Hepatocyte (in vitro differentiated cells): Measurements from ENCODE around the gene CACNA2D4. TPM values are rescaled to one million over a fixed set of nuclear protein-coding genes. Genes with fewer than 3 reads are reported as not detected.
A peak's percentile ranks its signal among the peaks of the same experiment; 100 is the strongest.

Experiments
- DNase-seq: peaks from one replicate; pipeline ENCODE4 v3.0.0-alpha.2; 2016; ENCODE audit warnings: low spot score
- H2AFZ ChIP-seq: fragments of 200-600 bp; sonication (generic); 2 replicates; pipeline ENCODE4 v1.6.0; 2016; ENCODE audit warnings: antibody characterized with exemption, mild to moderate bottlenecking
- H3K27ac ChIP-seq: fragments of 200-600 bp; sonication (generic); 2 replicates; pipeline ENCODE4 v1.5.1; 2016; ENCODE audit warnings: mild to moderate bottlenecking
- H3K27me3 ChIP-seq: fragments of 200-600 bp; sonication (generic); 2 replicates; pipeline ENCODE4 v1.6.1; 2016
- H3K36me3 ChIP-seq: fragments of 200-600 bp; sonication (generic); replicated peaks from 2 replicates; pipeline ENCODE4 v1.5.1; 2016; ENCODE audit warnings: low read depth; ENCODE audit not compliant: insufficient read depth
- H3K4me1 ChIP-seq: fragments of 200-600 bp; sonication (generic); 2 replicates; pipeline ENCODE4 v1.5.1; 2016; ENCODE audit warnings: mild to moderate bottlenecking, moderate library complexity; ENCODE audit not compliant: insufficient read depth
- H3K4me2 ChIP-seq: fragments of 200-600 bp; sonication (generic); 2 replicates; pipeline ENCODE4 v1.6.0; 2016
- H3K4me3 ChIP-seq: fragments of 200-600 bp; sonication (generic); 2 replicates; pipeline ENCODE4 v1.5.1; 2016; ENCODE audit warnings: mild to moderate bottlenecking
- H3K79me2 ChIP-seq: fragments of 200-600 bp; sonication (generic); 2 replicates; pipeline ENCODE4 v1.6.0; 2017; ENCODE audit warnings: mild to moderate bottlenecking
- H3K9me2 ChIP-seq: fragments of 200-600 bp; sonication (generic); replicated peaks from 2 replicates; pipeline ENCODE4 v1.6.0; 2017; ENCODE audit warnings: mild to moderate bottlenecking; ENCODE audit not compliant: insufficient read depth
- H3K9me3 ChIP-seq: fragments of 200-600 bp; sonication (generic); 2 replicates; pipeline ENCODE4 v1.5.1; 2016; ENCODE audit warnings: low read depth, mild to moderate bottlenecking
- H4K20me1 ChIP-seq: fragments of 200-600 bp; sonication (generic); 2 replicates; pipeline ENCODE4 v1.6.0; 2016; ENCODE audit warnings: mild to moderate bottlenecking; ENCODE audit not compliant: insufficient read depth, poor library complexity, severe bottlenecking
- EZH2 ChIP-seq: fragments of 200-600 bp; sonication (generic); IDR thresholded peaks from 2 replicates; pipeline ENCODE4 v1.6.1; 2016; ENCODE audit warnings: antibody characterized with exemption, mild to moderate bottlenecking, borderline replicate concordance
- EZH2phosphoT487 ChIP-seq: fragments of 200-600 bp; sonication (generic); IDR thresholded peaks from one replicate; pipeline ENCODE4 v1.6.1; 2018; ENCODE audit warnings: antibody characterized with exemption, mild to moderate bottlenecking, low read depth, moderate library complexity; ENCODE audit not compliant: unreplicated experiment, severe bottlenecking
- WGBS: methylation state at CpG from one replicate; pipeline ENCODE4 v1.1.6; 2016; ENCODE audit warnings: low lambda C conversion rate; ENCODE audit errors: missing lambda C conversion rate; 5-methylcytosine and 5-hydroxymethylcytosine counted together
- polyA plus RNA-seq: library from polyadenylated mRNA; unstranded; fragments of >200 nt; fragmentation: Nextera tagmentation; extraction: Ambion mirVana; gene quantifications from 2 replicates; pipeline ENCODE4 v1.2.1, GENCODE V29; 2016
- total RNA-seq: library from RNA; depleted of rRNA; stranded (reverse); fragments of >200 nt; gene quantifications from 2 replicates; pipeline ENCODE4 v1.2.3, GENCODE V29; 2014
- TF ChIP-seq, protein P1 (sequence below): fragments of 200-600 bp; sonication (generic); IDR thresholded peaks from 2 replicates; pipeline ENCODE4 v1.5.1; 2016; ENCODE audit warnings: antibody characterized with exemption, mild to moderate bottlenecking; ENCODE audit not compliant: poor library complexity

The CACNA2D4 gene
- total and polyA plus RNA-seq, 2 experiments from 2014 or later = 1.3 to 2.1 TPM

DNA sequence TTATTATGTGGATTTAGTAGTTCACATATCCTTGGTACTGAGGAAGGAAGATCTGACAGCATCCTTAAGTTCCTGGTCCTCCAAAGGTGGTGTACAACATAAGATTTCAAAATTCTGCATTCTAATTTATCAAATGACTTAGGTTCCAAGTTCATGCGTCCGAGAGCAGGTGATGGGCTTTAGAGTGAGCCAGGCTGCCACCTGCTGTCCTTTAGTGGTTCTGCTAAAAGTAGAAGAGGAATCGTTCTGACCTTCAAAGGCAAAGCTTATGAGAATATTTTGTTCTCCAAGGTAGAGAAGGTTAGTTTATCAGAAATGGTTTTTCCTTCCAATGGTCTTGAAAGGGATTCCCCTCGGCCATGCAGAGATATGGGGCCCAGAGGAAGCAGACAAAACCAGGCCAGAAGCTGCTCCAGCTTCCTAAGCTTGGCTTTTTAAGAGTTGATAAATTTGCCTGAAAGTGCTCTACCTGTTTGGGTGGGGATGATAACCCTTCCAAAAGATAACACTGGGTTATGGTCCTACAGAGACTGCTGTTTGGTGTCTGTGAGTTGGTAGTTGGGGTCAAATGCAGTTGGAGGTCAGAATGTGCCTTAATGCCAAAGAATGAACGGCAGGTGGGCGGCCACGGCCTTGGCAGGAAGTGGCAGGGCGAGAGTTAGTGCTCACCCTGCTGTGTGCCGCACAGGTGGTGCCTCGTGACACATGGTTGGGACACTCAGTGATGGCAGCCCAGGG, 127.2 kb downstream of the CACNA2D4 start:
- Histone ChIP-seq H3K4me3 (no peak overlapping the region), H2AFZ (no peak overlapping the region), H3K9me2 (no peaks in the 10 kb centered on the region), H3K36me3 (no peaks in the 10 kb centered on the region), H3K79me2 (no peaks in the 10 kb centered on the region), H3K9me3 (no peaks in the 10 kb centered on the region), H3K27me3 (no peaks in the 10 kb centered on the region), H3K27ac (no peak overlapping the region), H3K4me1 (peaks cover 4% of the 10 kb centered on the region), H3K4me2 (no peak overlapping the region), H4K20me1 (no peaks in the 10 kb centered on the region)
- 55% methylated on average over 10 of the region's 10 CpGs for WGBS
- no peak for TF ChIP-seq EZH2phosphoT487
- no peak for TF ChIP-seq EZH2
- TF ChIP-seq, protein P1, sequence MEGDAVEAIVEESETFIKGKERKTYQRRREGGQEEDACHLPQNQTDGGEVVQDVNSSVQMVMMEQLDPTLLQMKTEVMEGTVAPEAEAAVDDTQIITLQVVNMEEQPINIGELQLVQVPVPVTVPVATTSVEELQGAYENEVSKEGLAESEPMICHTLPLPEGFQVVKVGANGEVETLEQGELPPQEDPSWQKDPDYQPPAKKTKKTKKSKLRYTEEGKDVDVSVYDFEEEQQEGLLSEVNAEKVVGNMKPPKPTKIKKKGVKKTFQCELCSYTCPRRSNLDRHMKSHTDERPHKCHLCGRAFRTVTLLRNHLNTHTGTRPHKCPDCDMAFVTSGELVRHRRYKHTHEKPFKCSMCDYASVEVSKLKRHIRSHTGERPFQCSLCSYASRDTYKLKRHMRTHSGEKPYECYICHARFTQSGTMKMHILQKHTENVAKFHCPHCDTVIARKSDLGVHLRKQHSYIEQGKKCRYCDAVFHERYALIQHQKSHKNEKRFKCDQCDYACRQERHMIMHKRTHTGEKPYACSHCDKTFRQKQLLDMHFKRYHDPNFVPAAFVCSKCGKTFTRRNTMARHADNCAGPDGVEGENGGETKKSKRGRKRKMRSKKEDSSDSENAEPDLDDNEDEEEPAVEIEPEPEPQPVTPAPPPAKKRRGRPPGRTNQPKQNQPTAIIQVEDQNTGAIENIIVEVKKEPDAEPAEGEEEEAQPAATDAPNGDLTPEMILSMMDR = peak; percentile 88
- peak; percentile 80 for DNase-seq

DNA sequence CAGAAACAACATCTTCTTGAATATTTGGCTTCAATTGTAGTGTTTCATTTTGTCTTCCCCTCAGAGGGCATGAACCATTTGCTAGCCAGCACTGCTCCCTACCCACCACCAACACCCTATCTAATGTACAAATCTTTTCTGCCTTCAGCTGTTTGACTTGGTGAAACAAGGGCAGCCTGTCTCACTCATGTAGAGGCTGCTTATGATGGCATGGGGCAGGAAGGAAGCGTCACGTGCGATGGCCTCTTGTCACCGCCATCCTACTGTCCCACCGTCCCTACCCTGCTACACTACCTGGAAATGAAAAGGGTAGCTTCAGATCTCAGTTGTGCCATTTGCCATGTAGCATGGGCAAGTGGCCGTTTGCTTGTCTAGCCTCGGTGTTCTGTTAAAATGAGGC, 128.0 kb downstream of the CACNA2D4 start:
- Histone ChIP-seq H2AFZ (no peak overlapping the region), H3K27ac (no peak overlapping the region), H3K4me3 (no peak overlapping the region), H4K20me1 (no peaks in the 10 kb centered on the region), H3K4me2 (no peak overlapping the region), H3K9me2 (no peaks in the 10 kb centered on the region), H3K9me3 (no peaks in the 10 kb centered on the region), H3K27me3 (no peaks in the 10 kb centered on the region), H3K4me1 (no peaks in the 10 kb centered on the region), H3K36me3 (no peaks in the 10 kb centered on the region), H3K79me2 (no peaks in the 10 kb centered on the region)
- DNase-seq = no peak
- TF ChIP-seq EZH2phosphoT487 (no peak), EZH2 (no peak)
- TF ChIP-seq, protein P1 = no peak
- 87% methylated on average over 7 of the region's 7 CpGs for WGBS

DNA sequence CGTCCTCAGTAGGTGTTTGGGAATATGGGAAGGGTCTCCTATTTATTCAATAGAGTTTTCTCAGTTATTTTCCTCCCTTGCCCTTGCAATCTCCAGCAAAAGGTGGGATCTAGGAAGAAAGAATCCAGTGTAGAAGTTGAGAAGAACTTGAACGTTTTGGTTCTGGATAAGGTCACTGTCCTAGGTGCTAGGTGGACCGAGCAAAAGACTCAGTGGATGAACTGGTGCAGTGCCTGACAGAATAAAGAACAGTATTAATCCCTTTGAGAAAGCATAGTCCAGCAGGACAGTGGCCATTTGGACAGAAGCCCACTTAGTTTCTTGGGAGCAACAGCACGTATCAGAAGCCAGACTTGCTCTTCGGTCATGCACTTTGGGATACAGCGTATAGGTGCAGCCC, 130.7 kb downstream of the CACNA2D4 start:
- no peak for DNase-seq
- Histone ChIP-seq H3K9me2 (no peaks in the 10 kb centered on the region), H3K4me2 (no peak overlapping the region), H3K79me2 (peaks cover 10% of the 10 kb centered on the region), H3K4me1 (no peaks in the 10 kb centered on the region), H2AFZ (no peak overlapping the region), H3K36me3 (no peaks in the 10 kb centered on the region), H3K9me3 (no peaks in the 10 kb centered on the region), H3K27ac (no peak overlapping the region), H3K27me3 (no peaks in the 10 kb centered on the region), H3K4me3 (no peak overlapping the region), H4K20me1 (no peaks in the 10 kb centered on the region)
- no peak for TF ChIP-seq EZH2
- TF ChIP-seq, protein P1 = no peak
- TF ChIP-seq EZH2phosphoT487 = no peak
- 91% methylated on average over 6 of the region's 6 CpGs for WGBS
